ENCODE measurements around the gene KCNIP4. TPM values are rescaled to one million over a fixed set of nuclear protein-coding genes. Genes with fewer than 3 reads are reported as not detected.

The KCNIP4 gene
- total and polyA plus RNA-seq, 2 of the 8 experiments (the other 6 are each of a cell fraction or from before 2014, with no cell fraction given) = 0.06 TPM; not detected in 1

GRCh38 chr4:21367567-21367966, 581.0 kb downstream of the KCNIP4 start:
- Histone ChIP-seq H2BK120ac (replicated peaks; ENCODE audit: low read depth, low read length) (no peak overlapping the region), H3K79me1 (ENCODE audit: low read depth, low read length) (no peaks in the 10 kb centered on the region), H3K18ac (ENCODE audit: extremely low read depth, low read length) (no peak overlapping the region), H4K5ac (ENCODE audit: insufficient read length, low read depth, low read length) (no peak overlapping the region), H4K91ac (replicated peaks; ENCODE audit: insufficient read length, low read length) (no peak overlapping the region), H3K36me3 (ENCODE audit: control insufficient read depth in 2 of 4, insufficient read depth in 4 of 4, low read length in 3 of 4) (no peaks in the 10 kb centered on the region), H3K14ac (ENCODE audit: insufficient read length) (no peak overlapping the region), H3K27ac (ENCODE audit: low read depth, low read length) (no peak overlapping the region), H3K23ac (ENCODE audit: insufficient read length) (no peak overlapping the region), H3K4me3 (ENCODE audit: extremely low read depth in 1 of 4, insufficient read depth in 2 of 4, low read depth in 3 of 4, low read length in 4 of 4) (no peak overlapping the region), H3K56ac (replicated peaks; ENCODE audit: insufficient read length, low read depth, low read length) (no peak overlapping the region), H3K4ac (replicated peaks; ENCODE audit: insufficient read length, low read depth, low read length) (no peak overlapping the region), H2BK5ac (ENCODE audit: low read depth, low read length) (no peak overlapping the region), H2AK5ac (ENCODE audit: low read depth, low read length) (no peak overlapping the region), H4K20me1 (replicated peaks in 1 of 2; ENCODE audit: control insufficient read depth in 1 of 2, insufficient read depth in 2 of 2, low read length in 2 of 2) (no peaks in the 10 kb centered on the region), H3K4me1 (replicated peaks in 1 of 4; ENCODE audit: control insufficient read depth in 3 of 4, insufficient read depth in 4 of 4, low read length in 3 of 4) (peaks cover 0 to 3% (median 0%) of the 10 kb centered on the region in 4 experiments; a peak in 3 of 7 replicates), H2BK12ac (ENCODE audit: low read depth, low read length) (no peak overlapping the region), H3K23me2 (ENCODE audit: low read depth, low read length) (no peaks in the 10 kb centered on the region; the same call in 1 of the 2 replicates), H3K9ac (replicated peaks in 1 of 4; ENCODE audit: extremely low read depth in 1 of 4, low read depth in 3 of 4, low read length in 3 of 4) (no peak overlapping the region), H2AFZ (ENCODE audit: low read length) (no peak overlapping the region), H3K4me2 (ENCODE audit: insufficient read depth in 1 of 2, low read depth in 2 of 2, low read length in 2 of 2) (no peak overlapping the region), H2BK15ac (ENCODE audit: low read length) (no peak overlapping the region), H3K9me3 (ENCODE audit: insufficient read depth in 2 of 2, low read depth in 1 of 2, low read length in 1 of 2) (no peaks in the 10 kb centered on the region), H2BK20ac (ENCODE audit: low read length) (no peak overlapping the region), H3K27me3 (replicated peaks in 1 of 4; ENCODE audit: control insufficient read depth in 3 of 4, extremely low read depth in 1 of 4, insufficient read depth in 3 of 4, low read length in 3 of 4) (no peaks in the 10 kb centered on the region), H4K8ac (ENCODE audit: extremely low read depth, insufficient read depth, low read length) (no peak overlapping the region), H3K79me2 (ENCODE audit: control insufficient read depth in 1 of 2, insufficient read depth in 2 of 2, low read length in 2 of 2) (no peaks in the 10 kb centered on the region)
- FAIRE-seq = no peak
- WGBS, 2 experiments (ENCODE audit: extremely low coverage in 1 of 2, insufficient coverage in 1 of 2, insufficient read length in 1 of 2, insufficient replicate concordance in 2 of 2, low coverage in 1 of 2, low lambda C conversion rate in 2 of 2, missing lambda C conversion rate in 1 of 2) = 68% methylated on average over 2 of the region's 2 CpGs; no CpG with 5 or more reads in 1 of the 2 experiments
- DNase-seq (ENCODE audit: low read depth in 1 of 2, low spot score in 2 of 2) = no peak
- POLR2A ChIA-PET (ENCODE audit: partially characterized antibody) = no interaction called here
- CTCF ChIA-PET (ENCODE audit: partially characterized antibody) = no interaction called here
- no peak for TF ChIP-seq SIN3A (conservative IDR thresholded peaks at IDR 0.05 in 1 of 2, IDR thresholded peaks at IDR 0.05 in 1 of 2; ENCODE audit: low read depth in 1 of 2, low read length in 2 of 2)
- TF ChIP-seq RNF2 (IDR thresholded peaks at IDR 0.05; ENCODE audit: borderline replicate concordance, low read depth, low read length, missing control alignments, poor library complexity, severe bottlenecking) = no peak
- TF ChIP-seq SP2 (IDR thresholded peaks at IDR 0.05; ENCODE audit: low read length) = no peak
- no peak for TF ChIP-seq SAP30 (IDR thresholded peaks at IDR 0.05; ENCODE audit: insufficient read depth, insufficient replicate concordance, low read length)
- TF ChIP-seq GABPA (IDR thresholded peaks at IDR 0.05; ENCODE audit: borderline replicate concordance, insufficient read depth, low read length) = no peak
- no peak for TF ChIP-seq GTF2F1 (IDR thresholded peaks at IDR 0.05; ENCODE audit: borderline replicate concordance, low read depth, low read length)
- no peak for TF ChIP-seq TAF7 (optimal IDR thresholded peaks at IDR 0.05; ENCODE audit: borderline replicate concordance, low read depth, low read length)
- TF ChIP-seq PHF8 (conservative IDR thresholded peaks at IDR 0.05; ENCODE audit: low read depth, low read length) = no peak
- no peak for TF ChIP-seq SP4 (IDR thresholded peaks at IDR 0.05; ENCODE audit: low read length)
- TF ChIP-seq ZNF274 (IDR thresholded peaks at IDR 0.05; ENCODE audit: borderline replicate concordance, extremely low read depth, low read length) = no peak
- no peak for TF ChIP-seq TBP (IDR thresholded peaks at IDR 0.05; ENCODE audit: low read depth, low read length)
- TF ChIP-seq RXRA (IDR thresholded peaks at IDR 0.05; ENCODE audit: insufficient read depth, low read depth, low read length) = no peak
- TF ChIP-seq NANOG (IDR thresholded peaks at IDR 0.05; ENCODE audit: insufficient read depth, low read depth, low read length, poor library complexity, severe bottlenecking) = no peak
- no peak for TF ChIP-seq CREB1 (IDR thresholded peaks at IDR 0.05)

All from H1 (cell line).